SW 1271 (cell line): ENCODE measurements around the gene EFEMP1.

Experiments used
- DNase-seq, 2 experiments: peaks; one replicate each; lab custom pipeline; 2025; lab: John Stamatoyannopoulos, UW

EFEMP1 gene

GRCh38 chr2:55898386-55899040 lies 25.1 kb downstream of the EFEMP1 start:
- no peak for DNase-seq

GRCh38 chr2:55896633-55897032 lies 26.9 kb downstream of the EFEMP1 start:
- DNase-seq, result no peak

GRCh38 chr2:55894720-55895119 lies 28.9 kb downstream of the EFEMP1 start:
- DNase-seq, result no peak

- no peak for DNase-seq
Measured at GRCh38 chr2:55891671-55892094, 31.9 kb downstream of the EFEMP1 start.

- DNase-seq, result no peak
Measured at GRCh38 chr2:55888936-55889335, 34.6 kb downstream of the EFEMP1 start.

GRCh38 chr2:55887901-55888624 lies 35.5 kb downstream of the EFEMP1 start:
- DNase-seq, result peak in 1 of 2 experiments; percentile 12

GRCh38 chr2:55887351-55887750 lies 36.2 kb downstream of the EFEMP1 start:
- no peak for DNase-seq

- no peak for DNase-seq
Measured at GRCh38 chr2:55885944-55886281, 37.7 kb downstream of the EFEMP1 start.

- peak; percentile 54 to 68 for DNase-seq
Measured at GRCh38 chr2:55885127-55885943, 38.2 kb downstream of the EFEMP1 start.

GRCh38 chr2:55883829-55884228 lies 39.8 kb downstream of the EFEMP1 start:
- DNase-seq, result no peak

GRCh38 chr2:55883357-55883756 lies 40.2 kb downstream of the EFEMP1 start:
- no peak for DNase-seq

- no peak for DNase-seq
Measured at GRCh38 chr2:55882954-55883353, 40.6 kb downstream of the EFEMP1 start.

GRCh38 chr2:55880416-55881143 lies 43.0 kb downstream of the EFEMP1 start:
- DNase-seq, result no peak

- no peak for DNase-seq
Measured at GRCh38 chr2:55879976-55880375, 43.6 kb downstream of the EFEMP1 start.

- no peak for DNase-seq
Measured at GRCh38 chr2:55877087-55877436, 46.5 kb downstream of the EFEMP1 start.

GRCh38 chr2:55876429-55877086 lies 47.0 kb downstream of the EFEMP1 start:
- no peak for DNase-seq

GRCh38 chr2:55875434-55876135 lies 48.0 kb downstream of the EFEMP1 start:
- peak; percentile 13 to 19 for DNase-seq

GRCh38 chr2:55874338-55874737 lies 49.2 kb downstream of the EFEMP1 start:
- no peak for DNase-seq

- DNase-seq, result no peak
Measured at GRCh38 chr2:55871637-55872036, 51.9 kb downstream of the EFEMP1 start.

- DNase-seq, result no peak
Measured at GRCh38 chr2:55869637-55870325, 53.8 kb downstream of the EFEMP1 start.
